WTC11 (cell line): ENCODE results near the gene RPRD2.

Source experiments
- AFF4 ChIP-seq: sonication (generic); formaldehyde crosslinking; IDR thresholded peaks from 2 replicates; pipeline ENCODE4 v1.8.1; 2023; ENCODE audit warnings: mild to moderate bottlenecking, missing genetic modification reagents, borderline replicate concordance
- CREM ChIP-seq: sonication (generic); formaldehyde crosslinking; IDR thresholded peaks from 2 replicates; pipeline ENCODE4 v1.8.1; 2022; ENCODE audit warnings: mild to moderate bottlenecking, missing genetic modification reagents, moderate library complexity
- CTCF ChIP-seq: fragments of 200-600 bp; IDR thresholded peaks from 2 replicates; pipeline ENCODE4 v1.8.0; 2022; ENCODE audit warnings: antibody characterized with exemption
- HMGA2 ChIP-seq: fragments of 250-450 bp; sonication (Bioruptor Pico); IDR thresholded peaks from 2 replicates; pipeline ENCODE4 v1.4.0; 2021; ENCODE audit warnings: mild to moderate bottlenecking, moderate library complexity
- JUN ChIP-seq: sonication (generic); formaldehyde crosslinking; IDR thresholded peaks from 2 replicates; pipeline ENCODE4 v1.8.0; 2023; ENCODE audit warnings: mild to moderate bottlenecking, missing genetic modification reagents
- MAX ChIP-seq: sonication (generic); formaldehyde crosslinking; IDR thresholded peaks from 2 replicates; pipeline ENCODE4 v1.8.0; 2022; ENCODE audit warnings: mild to moderate bottlenecking, missing genetic modification reagents
- NFYB ChIP-seq: sonication (generic); formaldehyde crosslinking; conservative IDR thresholded peaks from 2 replicates; pipeline ENCODE4 v1.8.0; 2022; ENCODE audit warnings: low read depth, missing genetic modification reagents
- NR3C1 ChIP-seq: sonication (generic); formaldehyde crosslinking; conservative IDR thresholded peaks from 2 replicates; pipeline ENCODE4 v1.8.1; 2023; ENCODE audit warnings: low read depth, mild to moderate bottlenecking, missing genetic modification reagents
- TP53 ChIP-seq: sonication (generic); formaldehyde crosslinking; IDR thresholded peaks from 2 replicates; pipeline ENCODE4 v1.8.1; 2023; ENCODE audit warnings: mild to moderate bottlenecking, missing genetic modification reagents
- ZNF512 ChIP-seq: sonication (generic); formaldehyde crosslinking; IDR thresholded peaks from 2 replicates; pipeline ENCODE4 v1.8.1; 2022; ENCODE audit warnings: missing genetic modification reagents, borderline replicate concordance

- no peak for TF ChIP-seq CTCF
- TF ChIP-seq CREM (CRISPR knock-in tag): no peak
- no peak for TF ChIP-seq ZNF512
- TF ChIP-seq TP53 (CRISPR knock-in tag): no peak
- no peak for TF ChIP-seq JUN
- no peak for TF ChIP-seq HMGA2 (CRISPR knock-in tag)
- no peak for TF ChIP-seq MAX
- TF ChIP-seq NFYB (CRISPR knock-in tag): no peak
- no peak for TF ChIP-seq NR3C1 (CRISPR knock-in tag)
- no peak for TF ChIP-seq AFF4 (CRISPR knock-in tag)
Measured at GRCh38 chr1:150407330-150407729, 43.4 kb downstream of the RPRD2 start.
